Muscle of arm (tissue), 14 donors: ENCODE results near the gene MYNN. TPM values are rescaled to one million over a fixed set of nuclear protein-coding genes. Genes with fewer than 3 reads are reported as not detected.
"Not testable (repeated sequence)": the region's sequence is repeated elsewhere in the genome, so short reads cannot be mapped to it uniquely, and the experiment has no call there.

Experiments used
- DNase-seq: peaks from one replicate; pipeline ENCODE4 v3.0.0-alpha.2; 2013
- long read RNA-seq, 11 donors: transcript quantifications; one replicate each; lab custom pipeline, GENCODE V29; 2026
- polyA plus RNA-seq, 12 donors: library from polyadenylated mRNA; unstranded; fragments of 120-200 nt; gene quantifications; one replicate each; pipeline ENCODE4 v1.2.1, GENCODE V29; 2013; ENCODE audit not compliant: insufficient read length in 12 of 12

Gene MYNN
- polyA plus RNA-seq: 10 to 100 TPM in 11 of 12 donors, not detected in 1; 19.2 to 28.4 (median 23.2) TPM
- long read RNA-seq, donor 1, full-length matches to known transcripts: 1 of 13 reads
- long read RNA-seq, donor 1, partial matches to known transcripts: 12 of 13 reads
- long read RNA-seq, donor 1, other reads (novel, unspliced or antisense): 0 of 13 reads
- long read RNA-seq, donor 2, full-length matches to known transcripts: 8 of 8 reads
- long read RNA-seq, donor 2, partial matches to known transcripts: 0 of 8 reads
- long read RNA-seq, donor 2, other reads (novel, unspliced or antisense): 0 of 8 reads
- long read RNA-seq, donor 3: 0 reads
- long read RNA-seq, donor 4: 0 reads
- long read RNA-seq, donor 5, full-length matches to known transcripts: 11 of 11 reads
- long read RNA-seq, donor 5, partial matches to known transcripts: 0 of 11 reads
- long read RNA-seq, donor 5, other reads (novel, unspliced or antisense): 0 of 11 reads
- long read RNA-seq, donor 6, full-length matches to known transcripts: 3 of 3 reads
- long read RNA-seq, donor 6, partial matches to known transcripts: 0 of 3 reads
- long read RNA-seq, donor 6, other reads (novel, unspliced or antisense): 0 of 3 reads
- long read RNA-seq, donor 7, full-length matches to known transcripts: 2 of 2 reads
- long read RNA-seq, donor 7, partial matches to known transcripts: 0 of 2 reads
- long read RNA-seq, donor 7, other reads (novel, unspliced or antisense): 0 of 2 reads
- long read RNA-seq, donor 8, full-length matches to known transcripts: 5 of 10 reads
- long read RNA-seq, donor 8, partial matches to known transcripts: 5 of 10 reads
- long read RNA-seq, donor 8, other reads (novel, unspliced or antisense): 0 of 10 reads
- long read RNA-seq, donor 9, full-length matches to known transcripts: 3 of 3 reads
- long read RNA-seq, donor 9, partial matches to known transcripts: 0 of 3 reads
- long read RNA-seq, donor 9, other reads (novel, unspliced or antisense): 0 of 3 reads
- long read RNA-seq, donor 10, full-length matches to known transcripts: 8 of 8 reads
- long read RNA-seq, donor 10, partial matches to known transcripts: 0 of 8 reads
- long read RNA-seq, donor 10, other reads (novel, unspliced or antisense): 0 of 8 reads
- long read RNA-seq, donor 11, full-length matches to known transcripts: 5 of 10 reads
- long read RNA-seq, donor 11, partial matches to known transcripts: 5 of 10 reads
- long read RNA-seq, donor 11, other reads (novel, unspliced or antisense): 0 of 10 reads

DNA sequence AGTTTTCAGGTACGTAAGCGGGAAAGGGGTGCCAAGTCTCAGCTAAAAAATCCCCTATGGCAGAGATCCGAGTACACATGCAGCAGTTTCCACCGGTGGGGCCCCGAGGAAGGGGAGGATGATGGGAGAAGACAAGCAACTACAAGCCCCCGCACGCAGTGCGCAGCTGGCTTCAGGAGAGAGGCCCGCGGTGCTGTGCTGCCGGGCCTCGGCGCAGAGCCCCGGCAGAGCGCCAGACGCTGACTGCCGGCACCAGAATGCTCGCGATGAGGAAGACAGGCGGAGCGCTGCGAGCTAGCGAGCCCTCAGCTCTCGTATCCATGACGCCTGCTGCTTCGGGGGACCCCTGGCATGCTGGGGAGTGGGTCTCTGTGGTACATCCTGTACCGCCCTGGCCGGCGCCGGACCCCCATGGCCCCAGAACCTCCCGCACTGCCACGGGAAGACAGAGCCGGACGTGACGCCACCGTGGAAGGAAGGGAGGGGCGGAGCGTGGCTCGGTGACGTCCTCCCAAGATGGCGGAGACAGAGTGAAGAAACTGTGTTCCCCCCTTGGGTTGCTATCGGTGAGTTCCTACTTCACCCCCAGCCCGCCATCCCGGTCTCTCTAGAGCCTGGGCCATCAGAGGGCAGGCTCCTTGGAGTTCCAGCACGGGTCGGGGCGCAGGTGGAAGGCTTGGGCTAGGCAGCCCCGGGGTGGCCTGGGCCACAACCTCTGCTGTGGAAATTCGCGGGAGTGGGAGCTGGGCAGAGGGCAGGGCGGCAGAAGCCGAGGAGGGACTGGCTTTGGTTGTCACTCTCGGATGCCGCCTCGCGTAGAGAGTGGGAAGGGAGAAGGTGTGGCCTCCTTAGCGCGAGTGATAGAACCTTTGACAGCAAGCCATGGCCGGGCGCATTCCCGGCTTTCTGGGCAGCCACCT, at the start of gene MYNN:
TSS of gene MYNN (plus strand) at position 500 of the 920 bp plus-strand sequence. CDS start 900 bp downstream, outside the sequence.
- peak; percentile 97 for DNase-seq

DNA sequence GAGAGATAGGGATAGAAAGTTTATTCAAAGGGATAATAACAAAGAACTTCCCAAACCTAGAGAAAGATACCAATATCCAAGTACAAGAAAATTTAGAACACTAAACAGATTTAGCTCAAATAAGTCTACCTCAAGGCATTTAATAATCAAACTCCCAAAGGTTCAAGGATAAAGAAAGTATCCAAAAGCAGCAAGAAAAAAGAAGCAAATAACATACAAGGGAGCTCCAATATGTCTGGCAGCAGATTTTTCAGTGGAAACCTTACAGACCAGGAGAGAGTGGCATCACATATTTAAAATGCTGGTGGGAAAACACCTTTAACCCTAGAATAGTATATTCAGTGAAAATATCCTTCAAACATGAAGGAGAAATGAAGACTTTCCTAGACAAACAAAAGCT, 41.3 kb upstream of the MYNN start:
- not testable (repeated sequence) for DNase-seq

- DNase-seq: no peak
Measured at GRCh38 chr3:169739067-169739466, 34.1 kb upstream of the MYNN start.

- DNase-seq: no peak
Measured at GRCh38 chr3:169744366-169745054, 28.7 kb upstream of the MYNN start.

- DNase-seq: no peak
Measured at GRCh38 chr3:169746924-169747323, 26.3 kb upstream of the MYNN start.

DNA sequence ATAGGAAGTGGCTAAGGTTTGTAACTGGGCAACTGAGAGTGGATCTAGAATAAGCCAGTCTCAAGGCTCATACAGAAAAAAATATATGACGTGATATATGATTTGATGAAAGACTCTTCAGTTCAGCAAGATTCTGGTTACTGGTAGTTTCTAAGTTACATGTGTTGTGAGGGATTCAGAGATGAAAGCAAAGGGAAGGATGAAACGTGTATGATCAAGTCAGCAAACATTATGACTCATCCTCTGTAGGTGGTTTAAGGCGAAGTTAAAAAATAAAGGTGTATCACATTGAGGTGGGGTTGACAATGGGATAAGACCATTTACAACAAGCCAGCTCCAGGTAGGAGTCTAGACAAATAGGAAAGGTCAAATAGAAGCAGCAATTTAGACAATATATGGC, 24.5 kb upstream of the MYNN start:
- DNase-seq: no peak

GRCh38 chr3:169750665-169751064, 22.5 kb upstream of the MYNN start:
- no peak for DNase-seq

DNA sequence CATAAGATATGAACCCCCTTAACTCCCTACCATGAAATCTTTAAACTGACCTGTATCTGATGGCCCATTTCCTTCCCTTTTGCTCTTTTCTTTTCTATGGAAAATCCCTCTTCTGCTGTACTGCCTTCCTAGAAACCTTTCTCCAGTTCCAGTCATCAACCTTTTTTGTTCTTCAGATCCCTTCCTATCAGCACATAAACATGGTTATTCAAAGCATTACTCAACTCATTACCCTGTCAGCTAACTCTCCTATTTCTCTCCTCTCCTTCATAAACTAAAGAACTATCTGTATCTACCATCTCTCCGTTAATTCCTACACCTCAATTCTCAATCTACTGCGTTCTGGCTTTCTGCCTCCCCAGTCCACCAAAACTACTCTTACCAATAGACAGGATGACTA, 21.3 kb upstream of the MYNN start:
- no peak for DNase-seq

DNA sequence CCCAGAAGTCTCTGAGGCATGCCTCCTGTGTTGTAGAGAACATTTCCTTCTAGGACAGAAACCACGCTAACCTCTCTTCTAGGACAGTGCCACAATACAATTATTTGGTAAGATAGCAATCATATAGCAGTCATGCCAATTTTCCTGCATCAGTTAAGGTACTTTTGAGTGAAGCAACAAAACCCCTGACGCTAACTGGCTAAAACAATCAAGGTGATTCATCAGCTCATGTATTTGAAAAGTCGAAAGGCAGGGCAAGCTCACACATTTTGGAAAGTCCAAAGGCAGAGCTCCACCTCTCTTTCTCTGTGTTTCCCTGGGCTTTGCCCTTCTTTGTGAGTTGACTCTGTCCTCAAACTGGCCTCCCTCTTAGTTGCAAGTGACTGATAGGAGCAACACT, 18.5 kb upstream of the MYNN start:
- no peak for DNase-seq

DNA sequence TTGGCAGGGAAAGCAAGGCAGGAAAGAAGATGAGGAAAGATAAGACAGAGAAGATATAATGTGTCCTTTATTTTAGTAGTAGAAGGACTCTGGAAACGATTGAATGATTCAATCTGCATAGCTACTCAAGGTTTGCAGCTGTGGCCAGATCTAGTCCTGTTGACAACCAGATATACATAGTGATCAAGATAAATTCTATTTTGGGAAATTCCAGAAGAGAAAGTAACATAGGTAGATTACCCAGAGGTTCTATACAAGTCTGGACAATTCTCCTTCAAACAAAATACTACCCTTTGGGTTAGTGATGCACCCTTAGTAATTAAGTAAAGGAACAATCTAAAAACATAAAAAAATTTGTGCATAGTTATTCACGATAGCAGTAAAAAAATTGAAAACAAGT, 17.7 kb upstream of the MYNN start:
- DNase-seq: no peak

DNA sequence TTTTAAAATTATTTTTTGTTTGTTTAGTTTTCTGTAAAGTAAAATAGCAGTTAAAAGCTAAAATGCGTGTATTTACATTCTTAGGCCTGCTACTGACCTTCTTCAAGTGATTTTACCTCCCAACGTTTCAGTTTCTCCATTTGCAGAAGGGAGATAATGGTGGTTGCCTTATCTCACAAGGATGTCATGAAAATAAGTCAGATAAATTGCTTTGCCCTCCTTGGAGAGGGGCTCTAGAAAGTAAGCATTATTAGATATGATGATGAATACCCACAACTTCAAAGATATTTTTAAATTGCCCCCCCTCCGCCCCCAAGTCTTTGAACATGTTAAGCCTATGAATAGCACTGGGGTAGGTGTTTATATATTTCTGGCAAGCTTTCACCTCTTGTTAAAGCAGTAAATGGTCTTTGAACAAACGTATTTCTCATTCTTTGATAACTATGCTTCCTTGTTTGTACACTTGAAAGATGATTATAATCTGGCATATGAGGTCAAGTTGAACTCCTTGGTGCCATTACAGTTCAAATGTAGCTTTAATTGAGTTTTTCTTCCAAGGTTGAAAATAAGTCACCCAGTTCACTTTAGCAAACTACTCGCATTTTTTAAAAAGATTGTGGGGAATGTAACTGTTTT, 14.7 kb upstream of the MYNN start:
- DNase-seq: no peak

DNA sequence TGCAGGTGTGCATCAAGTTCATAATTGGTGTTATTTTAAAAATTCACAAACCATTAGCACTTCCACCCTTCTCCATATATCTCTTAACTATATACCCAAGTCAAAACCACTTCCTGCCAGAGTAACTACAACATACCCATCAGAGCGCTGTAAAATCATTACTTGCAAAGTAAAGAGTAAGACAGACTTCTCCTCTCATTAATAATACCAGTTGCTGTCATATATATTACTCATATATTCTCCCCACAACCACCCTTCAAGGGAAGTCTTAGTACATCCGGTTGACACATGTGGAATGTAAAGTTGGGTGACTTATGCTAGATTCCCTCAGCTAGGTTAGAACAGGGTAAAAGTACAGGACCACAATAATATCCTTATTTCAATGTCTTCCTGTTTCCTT, 13.9 kb upstream of the MYNN start:
- DNase-seq: no peak

DNA sequence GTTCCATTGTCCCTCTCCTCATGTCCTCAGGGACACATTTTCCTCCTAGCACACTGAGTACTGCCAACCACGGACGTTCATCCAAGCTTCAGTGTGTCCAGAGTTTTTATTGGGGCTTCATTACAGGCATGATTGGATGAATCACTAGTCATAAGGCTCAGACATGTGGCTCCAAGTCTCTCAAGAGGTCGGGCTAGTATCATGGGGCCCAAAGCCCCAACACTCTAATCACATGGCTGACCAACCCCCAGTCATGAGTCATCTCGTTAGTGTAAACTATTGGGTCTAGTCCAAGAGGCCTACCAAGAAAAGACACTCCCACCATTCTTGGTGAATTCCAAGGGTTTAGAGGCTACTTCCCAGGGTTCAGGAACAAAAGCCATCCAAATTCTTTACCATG, 12.7 kb upstream of the MYNN start:
- DNase-seq: no peak

DNA sequence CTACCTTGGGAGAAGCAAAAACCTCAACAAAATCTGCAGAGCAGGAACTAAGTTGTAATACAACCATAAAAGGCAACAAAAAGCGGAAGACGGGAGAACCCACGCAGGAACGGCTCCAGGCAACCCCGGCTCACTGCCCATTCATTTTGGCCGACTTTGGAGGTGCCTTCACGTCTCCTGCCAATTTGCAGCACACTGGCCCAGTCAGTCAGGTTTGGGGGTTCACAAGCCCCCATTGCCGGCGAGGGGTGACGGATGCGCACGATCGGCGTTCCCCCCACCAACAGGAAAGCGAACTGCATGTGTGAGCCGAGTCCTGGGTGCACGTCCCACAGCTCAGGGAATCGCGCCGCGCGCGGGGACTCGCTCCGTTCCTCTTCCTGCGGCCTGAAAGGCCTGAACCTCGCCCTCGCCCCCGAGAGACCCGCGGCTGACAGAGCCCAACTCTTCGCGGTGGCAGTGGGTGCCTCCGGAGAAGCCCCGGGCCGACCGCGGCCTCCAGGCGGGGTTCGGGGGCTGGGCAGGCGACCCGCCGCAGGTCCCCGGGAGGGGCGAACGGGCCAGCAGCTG, 8.8 kb upstream of the MYNN start:
- peak; percentile 70 for DNase-seq

GRCh38 chr3:169764882-169765612, 8.1 kb upstream of the MYNN start, which contains the start of gene TERC:
Gene TERC (minus strand): TSS chr3:169765060.
- DNase-seq: peak; percentile 95

DNA sequence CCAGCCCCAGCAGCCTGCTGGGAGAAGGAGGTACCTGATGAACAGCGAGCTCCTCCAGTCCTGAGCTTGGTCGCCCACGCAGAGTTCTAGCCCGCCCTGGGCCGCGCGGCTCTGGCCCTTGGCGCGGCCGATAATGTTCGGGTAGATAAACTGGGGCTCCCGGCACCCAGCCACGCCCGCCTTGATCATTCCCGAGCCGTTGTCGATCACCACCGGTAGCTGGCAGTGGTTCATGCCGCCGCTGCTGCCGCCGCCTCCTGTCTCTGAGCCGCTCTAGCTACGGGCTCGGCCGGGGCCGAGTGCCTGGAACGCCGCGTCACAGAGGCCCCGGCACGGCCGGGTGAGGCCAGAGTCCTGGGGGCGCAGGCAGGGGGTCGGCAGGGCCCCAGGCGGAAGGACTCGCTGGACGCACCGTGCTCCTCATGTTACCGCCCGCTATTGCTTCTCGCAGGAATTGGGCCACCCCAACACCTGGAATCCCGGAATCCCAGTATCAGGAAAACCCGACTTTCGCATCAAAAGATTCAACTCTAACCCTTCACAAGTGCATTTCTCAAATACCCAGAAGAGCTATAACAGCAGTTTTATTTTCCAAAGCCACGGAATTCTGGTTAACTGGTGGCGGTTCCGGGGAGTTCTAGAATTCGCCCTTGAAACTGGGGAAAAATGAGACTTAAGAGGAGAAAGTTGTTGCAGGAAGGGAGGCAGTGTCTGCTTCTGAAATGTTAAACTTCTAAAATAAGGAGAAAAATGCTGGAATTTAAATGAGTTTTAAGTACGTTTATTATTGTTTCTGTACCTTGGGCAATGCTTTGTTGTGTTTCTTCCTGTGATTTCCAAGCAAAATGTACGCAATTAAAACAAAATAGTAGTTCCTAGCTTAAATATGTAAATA, 3.7 kb upstream of the MYNN start, which contains the start of gene ACTRT3:
TSS of gene ACTRT3 (minus strand) at position 275 of the 895 bp plus-strand sequence. CDS start at position 234, 41 bp downstream.
- peak; percentile 72 for DNase-seq
